GM18526 (cell line): Measurements from ENCODE around the gene WDR64.

ENCODE experiments used
- POLR2A ChIP-seq: IDR thresholded peaks from 3 replicates; pipeline ENCODE4 v1.6.1; 2011; ENCODE audit not compliant: insufficient read length; ENCODE audit errors: extremely low read depth

Gene WDR64

DNA sequence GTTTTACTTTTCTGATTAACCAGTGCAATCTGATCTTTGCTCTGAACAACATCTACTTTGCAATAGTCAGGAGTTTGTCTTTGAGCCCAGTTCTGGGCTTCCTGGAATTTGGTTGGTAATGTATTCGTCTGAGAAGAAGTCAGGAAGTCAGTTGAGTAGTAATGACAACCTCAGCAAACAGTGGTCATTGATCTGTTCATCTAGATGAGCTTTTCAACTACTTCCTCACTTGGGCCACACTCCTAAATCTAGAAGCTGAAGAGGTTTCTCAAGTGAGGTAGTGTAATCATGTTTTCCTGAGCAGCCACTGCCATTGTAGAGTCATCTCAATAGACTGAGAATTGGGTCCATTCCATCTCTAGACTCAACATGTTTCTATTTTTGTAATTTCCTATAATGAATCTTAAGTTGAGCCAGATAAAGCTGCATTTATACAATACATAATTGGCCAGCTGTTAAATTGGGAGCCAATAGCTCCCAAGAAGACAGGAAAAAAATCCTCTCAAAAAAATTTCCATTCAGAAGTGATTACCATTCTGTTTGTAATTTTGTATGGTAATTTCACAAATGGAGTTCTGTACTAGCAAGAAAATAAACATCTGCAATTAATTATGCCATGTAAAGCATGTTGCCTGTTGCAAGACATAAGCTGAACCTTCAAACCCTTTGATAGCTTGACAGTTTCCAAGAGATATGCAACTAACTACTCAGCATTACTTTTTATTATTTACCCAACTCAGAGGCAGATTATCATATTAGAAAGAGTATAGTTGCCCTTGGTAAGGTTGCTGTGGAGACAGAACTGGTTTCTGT is 49.6 kb downstream of the WDR64 start:
- TF ChIP-seq POLR2A: no peak

DNA sequence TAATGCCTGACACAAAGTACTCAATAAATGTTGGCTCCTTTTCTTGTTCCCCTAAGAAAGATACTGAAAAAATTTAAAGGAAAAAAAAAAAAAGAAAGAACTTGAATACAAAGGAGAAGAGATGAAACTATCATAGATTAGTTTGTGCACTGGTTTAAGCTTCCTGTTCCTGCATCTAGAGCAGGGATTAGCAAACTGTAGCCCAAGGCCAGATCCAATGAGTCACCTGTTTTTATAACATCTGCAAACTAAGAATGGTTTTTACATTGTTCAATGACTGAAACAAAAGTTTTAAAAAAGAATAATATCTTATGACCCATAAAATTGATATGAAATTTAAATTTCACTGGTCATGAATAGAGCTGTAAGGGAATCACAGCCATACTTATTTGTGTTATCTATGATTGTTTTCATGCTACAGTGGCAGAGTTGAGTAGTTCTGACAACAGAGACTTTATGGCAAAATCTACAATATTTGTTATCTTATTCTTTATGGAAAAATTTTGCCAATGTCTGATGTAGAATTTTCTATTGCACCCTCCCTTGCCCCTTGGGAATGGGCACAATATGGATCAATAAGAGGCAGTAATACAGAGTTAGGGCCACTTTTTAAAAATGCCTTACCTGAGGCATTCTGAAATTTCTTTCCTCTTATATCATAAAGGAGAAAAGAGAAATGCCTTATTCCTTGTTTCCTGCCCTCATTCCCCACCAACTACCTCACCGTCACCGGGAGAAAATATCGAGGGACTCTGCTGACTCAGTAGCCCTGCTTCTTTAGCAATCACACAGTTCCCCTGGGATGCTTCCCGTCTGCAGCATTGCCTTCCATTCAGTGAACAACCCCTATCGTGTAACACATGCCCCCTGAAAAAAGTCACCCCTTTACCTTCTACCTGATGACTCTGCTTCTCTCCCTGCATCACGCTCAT is 50.6 kb downstream of the WDR64 start:
- no peak for TF ChIP-seq POLR2A

- TF ChIP-seq POLR2A: no peak
Observed at GRCh38 chr1:241706257-241706656, 54.2 kb downstream of the WDR64 start.

GRCh38 chr1:241706967-241707366 is 54.9 kb downstream of the WDR64 start:
- TF ChIP-seq POLR2A: no peak

DNA sequence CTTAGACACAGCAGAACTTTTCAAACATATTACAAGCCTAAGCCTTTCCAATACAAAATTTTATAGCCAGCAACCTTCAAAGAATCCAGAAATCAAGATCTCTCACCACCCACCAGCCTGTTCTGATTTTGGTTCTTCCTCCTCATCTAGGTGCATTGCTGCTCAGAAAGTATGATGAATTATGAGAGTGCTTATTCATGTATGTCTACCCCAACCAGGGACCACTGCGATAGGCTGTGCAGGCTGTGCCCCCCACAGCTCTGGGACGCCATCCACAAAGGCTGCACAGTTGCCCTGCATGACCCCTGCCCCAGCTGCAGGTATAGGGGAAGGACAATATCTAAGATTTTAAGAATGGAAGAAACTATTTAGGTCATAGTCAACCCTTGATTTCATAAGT is 55.4 kb downstream of the WDR64 start:
- TF ChIP-seq POLR2A: no peak

DNA sequence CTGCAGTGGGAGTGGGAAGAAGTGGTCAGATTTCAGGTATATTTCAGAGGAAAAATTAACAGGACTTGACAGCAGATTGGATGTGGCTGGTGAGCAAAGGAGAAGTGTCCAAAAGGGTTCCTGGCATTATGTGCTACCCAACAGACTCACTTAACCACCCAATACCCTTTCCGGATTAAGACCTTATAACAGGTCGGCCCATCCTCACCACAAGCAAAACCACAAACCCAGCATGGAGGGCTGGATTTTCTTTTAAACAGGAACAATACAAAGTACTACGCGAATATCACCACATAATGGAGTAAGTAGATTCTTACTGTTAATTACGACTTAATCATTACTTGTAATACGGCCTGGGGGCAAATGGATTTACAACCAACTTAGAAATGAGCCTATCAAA is 59.2 kb downstream of the WDR64 start:
- TF ChIP-seq POLR2A: no peak

DNA sequence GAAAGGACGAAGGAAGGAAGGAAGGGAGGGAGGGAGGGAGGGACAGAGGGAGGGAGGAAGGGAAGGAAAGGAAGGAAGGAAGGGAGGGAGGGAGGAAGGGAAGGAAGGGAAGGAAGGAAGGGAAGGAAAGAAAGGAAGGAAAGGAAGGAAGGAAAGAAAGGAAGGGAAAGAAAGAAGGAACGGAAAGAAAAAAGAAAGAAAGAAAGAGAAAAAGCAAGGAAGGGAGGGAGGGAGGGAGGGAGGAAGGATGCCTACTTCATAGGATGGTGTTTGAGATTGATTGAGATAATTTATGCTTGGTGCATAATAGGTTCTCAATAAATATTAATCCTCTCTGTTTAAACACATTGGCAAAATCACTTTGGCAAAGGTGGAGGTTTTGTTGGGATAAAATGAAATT is 61.2 kb downstream of the WDR64 start:
- TF ChIP-seq POLR2A: no peak

GRCh38 chr1:241714321-241715218 is 62.5 kb downstream of the WDR64 start:
- TF ChIP-seq POLR2A: no peak

DNA sequence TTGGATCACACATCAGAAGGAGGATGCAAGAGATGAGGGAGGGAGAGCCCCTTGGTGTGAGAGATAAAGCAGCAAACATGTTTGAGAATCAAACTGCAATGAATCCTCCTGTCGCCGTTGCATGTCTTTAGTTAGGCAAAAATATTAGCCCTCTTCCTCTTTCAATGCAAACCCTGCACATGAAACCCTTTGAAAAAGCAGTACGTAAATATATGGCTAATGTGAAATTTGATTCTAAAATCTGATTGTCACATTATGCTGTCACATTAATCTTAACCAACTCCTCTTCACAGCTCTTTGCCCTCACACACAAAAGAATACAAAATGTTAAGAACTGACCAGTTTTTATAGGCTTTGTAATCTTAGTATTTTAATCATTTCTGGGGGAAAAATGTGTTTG is 63.4 kb downstream of the WDR64 start:
- no peak for TF ChIP-seq POLR2A

DNA sequence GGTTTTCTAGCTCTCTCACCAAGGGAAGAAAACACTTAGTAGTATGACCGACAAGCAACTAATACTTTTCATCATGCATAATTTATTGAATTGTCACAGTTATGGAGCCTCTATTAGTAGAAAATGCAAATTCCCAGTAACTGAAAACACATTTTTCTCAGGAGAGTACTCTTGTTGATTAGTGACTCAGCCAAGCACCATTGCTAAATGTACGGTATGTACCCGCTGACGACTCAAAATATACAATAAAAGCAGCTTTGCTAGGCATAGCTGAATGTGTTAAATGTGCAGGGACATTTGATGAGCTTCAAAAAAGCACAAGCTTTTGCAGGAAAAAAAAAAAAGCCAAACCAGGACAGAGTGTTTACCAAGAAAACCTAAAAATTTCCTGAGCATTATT is 63.9 kb downstream of the WDR64 start:
- TF ChIP-seq POLR2A: no peak

DNA sequence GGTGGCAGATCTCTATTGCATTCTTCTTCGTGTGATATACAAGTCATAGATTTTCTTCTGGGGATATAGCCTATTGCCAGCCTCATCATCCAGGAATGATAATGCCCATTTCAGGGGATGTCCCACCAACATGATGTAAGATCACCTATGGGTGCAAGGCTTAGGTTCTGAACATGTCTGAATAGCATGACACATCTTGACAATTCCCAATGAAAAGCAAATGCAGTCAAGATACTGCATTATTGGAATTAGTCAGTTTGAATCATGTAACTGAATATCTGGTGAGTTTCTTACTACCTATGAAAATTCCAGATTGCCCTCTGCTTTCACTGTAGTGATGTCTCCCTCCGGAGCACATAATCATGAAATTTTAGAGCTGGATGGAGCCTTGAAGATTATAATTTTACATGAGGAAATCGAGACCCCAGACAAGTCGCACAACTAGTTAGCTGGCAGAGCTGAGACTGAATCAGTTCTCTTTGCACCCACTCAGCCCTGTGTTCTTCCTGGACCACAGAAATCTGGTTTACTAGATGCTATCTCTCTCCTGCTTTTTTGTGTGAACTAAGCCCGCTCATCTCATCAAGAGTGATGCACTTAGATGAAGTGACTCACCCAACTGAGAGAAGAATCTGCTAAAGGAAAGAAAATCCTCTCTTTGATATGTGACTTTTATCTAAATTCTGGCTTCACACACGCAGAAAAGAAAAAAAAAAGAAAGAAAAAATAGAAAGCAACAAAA is 65.0 kb downstream of the WDR64 start:
- TF ChIP-seq POLR2A: no peak

DNA sequence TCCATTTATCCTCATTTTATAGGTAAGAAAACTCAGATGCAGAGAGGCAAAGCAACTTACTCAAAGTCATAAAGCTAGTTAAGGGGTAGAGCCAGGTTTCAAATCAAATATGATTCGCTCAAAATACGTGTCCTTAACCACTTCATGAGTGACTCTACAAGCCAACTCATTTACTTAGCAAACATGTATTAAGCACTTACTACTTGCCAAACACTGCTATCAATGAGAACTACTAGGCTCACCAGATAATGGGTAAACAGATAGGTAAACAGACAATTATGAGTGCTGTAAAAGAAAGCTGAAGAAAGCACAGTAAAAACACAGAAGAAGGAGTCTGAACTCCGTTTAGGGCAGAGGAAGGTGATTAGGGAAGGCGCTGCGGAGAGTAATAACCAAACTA is 65.9 kb downstream of the WDR64 start:
- TF ChIP-seq POLR2A: no peak

GRCh38 chr1:241721011-241721410 is 68.9 kb downstream of the WDR64 start:
- TF ChIP-seq POLR2A: no peak

DNA sequence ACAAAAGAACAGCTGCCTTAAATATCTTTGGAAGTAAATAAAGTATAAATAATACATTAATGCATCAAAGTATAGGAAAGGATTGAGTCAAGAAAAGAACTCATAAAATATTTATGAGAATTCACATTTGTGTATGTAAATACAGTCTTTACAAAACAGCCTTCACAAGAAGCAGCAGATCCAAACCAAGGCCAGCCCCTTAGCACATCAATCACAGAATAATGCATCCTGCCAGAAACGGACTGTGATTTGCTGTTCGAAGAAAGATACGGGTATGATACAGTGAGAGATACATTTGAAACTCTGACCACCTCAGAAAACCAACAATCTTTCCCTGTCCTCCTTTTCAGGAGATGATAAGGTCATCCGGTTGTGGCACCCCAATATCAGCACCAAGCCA is 70.9 kb downstream of the WDR64 start:
- no peak for TF ChIP-seq POLR2A
